ENCODE data around the gene JAK1. TPM values are rescaled to one million over a fixed set of nuclear protein-coding genes. Genes with fewer than 3 reads are reported as not detected.

Gene JAK1
- total RNA-seq, 6 experiments from 2014 or later: 48.0 to 71.6 (median 66.5) TPM

GRCh38 chr1:64962441-64962840 is 3.9 kb downstream of the JAK1 start:
- ATAC-seq (no peak), DNase-seq (no peak)
- Histone ChIP-seq H3K4me1 (peaks cover 0 to 15% (median 5%) of the 10 kb centered on the region in 4 donors), H3K9me3 (no peaks in the 10 kb centered on the region), H3K4me3 (no peak overlapping the region), H3K27ac (no peak overlapping the region), H3K27me3 (no peaks in the 10 kb centered on the region), H3K36me3 (no peaks in the 10 kb centered on the region)
- no peak for TF ChIP-seq CTCF (IDR thresholded peaks at IDR 0.05)
- TF ChIP-seq POLR2A (IDR thresholded peaks at IDR 0.05): no peak
- intact Hi-C loops (cut with DNase I): loop anchor here in 1 of 2 donors (10.0 kb wide), 1 partner anchor 68 kb away; no protein-coding TSS in a partner anchor
- WGBS (ENCODE audit: insufficient coverage, low coverage, low lambda C conversion rate, missing lambda C conversion rate): 49% methylated on average over 7 of the region's 7 CpGs

- intact Hi-C loops (cut with DNase I): loop anchor here in 1 of 2 donors (10.0 kb wide), 1 partner anchor 67 kb away; no protein-coding TSS in a partner anchor
- DNase-seq (no peak), ATAC-seq (no peak)
- no peak overlapping the region for H3K27ac ChIP-seq
- H3K36me3 ChIP-seq: no peaks in the 10 kb centered on the region
- no peaks in the 10 kb centered on the region for H3K27me3 ChIP-seq
- H3K4me3 ChIP-seq: no peak overlapping the region
- WGBS (ENCODE audit: insufficient coverage, low coverage, low lambda C conversion rate, missing lambda C conversion rate): 75% methylated on average over 1 of the region's 1 CpG
- H3K9me3 ChIP-seq: no peaks in the 10 kb centered on the region
- peaks cover 0 to 15% (median 7%) of the 10 kb centered on the region in 4 donors for H3K4me1 ChIP-seq
- TF ChIP-seq CTCF (IDR thresholded peaks at IDR 0.05) (no peak), POLR2A (IDR thresholded peaks at IDR 0.05) (no peak)
Observed at GRCh38 chr1:64961923-64962322, 4.4 kb downstream of the JAK1 start.

DNA sequence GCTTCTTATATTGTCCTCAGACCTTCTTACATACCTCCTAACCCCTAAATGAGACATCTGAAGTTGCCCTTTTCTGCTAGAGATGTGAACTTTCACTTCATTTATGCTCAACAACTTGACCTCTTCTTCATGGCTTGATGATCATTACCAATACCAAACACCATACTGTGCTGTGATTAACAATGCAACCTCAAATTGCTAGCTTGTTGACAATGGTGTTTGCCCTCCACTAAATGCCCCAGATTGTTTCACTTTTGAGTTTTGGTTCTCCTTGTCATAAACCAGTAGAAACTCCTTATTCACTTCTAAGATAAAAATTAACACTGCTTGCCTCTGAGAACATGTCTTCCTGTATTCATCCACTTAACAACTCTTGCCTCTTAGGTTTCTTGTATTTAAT is 5.6 kb downstream of the JAK1 start:
- ATAC-seq (no peak), DNase-seq (no peak)
- Histone ChIP-seq H3K27me3 (no peaks in the 10 kb centered on the region), H3K4me3 (no peak overlapping the region), H3K9me3 (no peaks in the 10 kb centered on the region), H3K27ac (no peak overlapping the region), H3K4me1 (peaks cover 0 to 26% (median 13%) of the 10 kb centered on the region in 4 donors), H3K36me3 (no peaks in the 10 kb centered on the region)
- TF ChIP-seq CTCF (IDR thresholded peaks at IDR 0.05) (no peak), POLR2A (IDR thresholded peaks at IDR 0.05) (no peak)
- intact Hi-C loops (cut with DNase I): loop anchor here in 1 of 2 donors (10.0 kb wide), 1 partner anchor 66 kb away; no protein-coding TSS in a partner anchor

DNA sequence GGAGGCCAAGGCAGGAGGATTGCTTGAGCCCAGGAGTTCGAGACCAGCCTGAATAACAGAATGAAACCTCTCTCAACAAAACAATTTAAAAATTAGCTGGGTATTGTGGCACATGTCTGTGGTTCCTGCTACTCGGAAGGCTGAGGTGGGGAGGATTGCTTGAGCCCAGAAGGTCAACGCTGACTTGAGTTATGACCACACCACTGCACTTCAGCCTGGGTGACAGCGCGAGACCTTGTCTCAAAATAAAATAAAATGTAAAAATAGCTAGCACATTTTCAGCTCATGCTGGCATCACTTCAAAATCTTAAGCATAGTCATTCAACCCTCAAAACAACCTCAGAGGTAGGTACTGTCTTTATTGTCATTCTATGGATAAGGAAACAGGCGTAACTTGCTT is 6.4 kb downstream of the JAK1 start:
- no peaks in the 10 kb centered on the region for H3K36me3 ChIP-seq
- intact Hi-C loops (cut with DNase I): loop anchor here in 1 of 2 donors (10.0 kb wide), 1 partner anchor 65 kb away; no protein-coding TSS in a partner anchor
- no peak overlapping the region for H3K4me3 ChIP-seq
- no peak overlapping the region for H3K27ac ChIP-seq
- no peaks in the 10 kb centered on the region for H3K9me3 ChIP-seq
- WGBS (ENCODE audit: insufficient coverage, low coverage, low lambda C conversion rate, missing lambda C conversion rate): 84% methylated on average over 6 of the region's 6 CpGs
- no peak for ATAC-seq
- no peak for DNase-seq
- peaks cover 0 to 30% (median 15%) of the 10 kb centered on the region in 4 donors for H3K4me1 ChIP-seq
- no peak for TF ChIP-seq POLR2A (IDR thresholded peaks at IDR 0.05)
- no peak for TF ChIP-seq CTCF (IDR thresholded peaks at IDR 0.05)
- no peaks in the 10 kb centered on the region for H3K27me3 ChIP-seq
